AML-193 (cell line): Measurements from ENCODE around the gene ISOC2.

Source experiments
- DNase-seq, 2 experiments: peaks; one replicate each; lab custom pipeline; 2025; lab: John Stamatoyannopoulos, UW

ISOC2 gene

DNA sequence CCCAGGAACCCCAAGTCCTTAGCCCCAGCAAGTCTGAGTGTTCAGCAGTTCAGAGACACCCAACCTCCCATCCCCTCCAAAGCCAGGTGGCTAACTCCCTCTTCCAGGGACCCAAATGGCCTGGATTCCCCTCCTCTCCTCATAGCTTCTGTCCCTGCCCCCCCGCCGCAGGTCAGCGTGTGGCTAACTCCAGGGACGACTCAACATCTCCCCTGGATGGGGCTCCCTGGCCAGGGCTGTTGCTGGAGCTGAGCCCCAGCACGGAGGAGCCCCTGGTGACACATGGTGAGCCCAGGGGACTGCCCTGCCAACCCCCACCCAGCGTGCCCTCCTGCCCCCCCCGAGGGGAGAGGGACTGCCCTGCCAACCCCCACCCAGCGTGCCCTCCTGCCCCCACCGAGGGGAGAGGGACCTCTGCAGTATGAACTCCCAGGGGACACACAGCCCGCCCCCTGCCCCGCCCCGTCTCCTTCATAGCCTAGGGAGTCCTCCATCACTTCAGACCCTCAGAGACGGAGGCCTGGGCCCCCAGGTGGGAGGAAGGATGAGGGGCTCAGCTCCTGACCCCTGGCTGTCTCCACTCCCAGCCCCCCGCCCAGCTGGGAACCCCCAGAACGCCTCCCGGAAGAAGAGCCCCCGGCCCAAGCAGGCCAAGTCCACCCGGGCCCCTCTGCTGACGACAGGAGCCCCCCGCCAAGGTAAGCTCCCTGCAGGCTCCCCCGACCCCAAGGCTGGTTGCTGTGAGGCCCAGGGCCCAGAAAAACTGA is 28.5 kb upstream of the ISOC2 start:
- DNase-seq = no peak

DNA sequence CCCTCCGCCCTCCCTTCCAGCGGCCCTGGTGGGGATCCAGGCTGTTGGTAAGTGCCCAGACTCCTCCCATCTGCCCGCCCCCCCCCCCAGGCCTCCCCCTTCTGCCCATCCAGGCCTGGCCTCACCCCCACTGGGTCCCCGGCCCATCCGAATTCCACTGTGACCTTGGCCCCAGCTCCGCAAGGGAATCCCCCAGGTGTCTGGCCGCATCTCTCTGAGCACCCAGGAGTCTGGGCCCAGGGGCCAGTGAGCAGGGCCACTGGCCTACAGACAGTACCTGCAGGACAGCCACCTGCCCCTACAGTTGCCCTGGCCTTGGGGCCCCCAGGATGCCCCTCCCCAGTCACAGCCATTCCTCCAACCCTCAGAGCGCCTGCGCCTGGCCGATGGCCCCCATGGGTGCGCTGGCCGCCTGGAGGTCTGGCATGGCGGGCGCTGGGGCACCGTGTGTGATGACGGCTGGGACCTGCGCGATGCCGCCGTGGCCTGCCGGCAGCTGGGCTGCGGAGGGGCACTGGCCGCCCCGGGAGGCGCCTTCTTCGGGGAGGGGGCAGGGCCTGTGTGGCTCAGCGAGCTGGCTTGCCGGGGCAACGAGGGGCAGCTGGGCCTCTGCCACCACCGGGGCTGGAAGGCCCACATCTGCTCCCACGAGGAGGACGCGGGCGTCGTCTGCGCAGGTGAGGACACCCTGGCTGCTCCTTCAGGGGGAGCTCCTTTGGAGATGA is 27.7 kb upstream of the ISOC2 start:
- DNase-seq = no peak

DNA sequence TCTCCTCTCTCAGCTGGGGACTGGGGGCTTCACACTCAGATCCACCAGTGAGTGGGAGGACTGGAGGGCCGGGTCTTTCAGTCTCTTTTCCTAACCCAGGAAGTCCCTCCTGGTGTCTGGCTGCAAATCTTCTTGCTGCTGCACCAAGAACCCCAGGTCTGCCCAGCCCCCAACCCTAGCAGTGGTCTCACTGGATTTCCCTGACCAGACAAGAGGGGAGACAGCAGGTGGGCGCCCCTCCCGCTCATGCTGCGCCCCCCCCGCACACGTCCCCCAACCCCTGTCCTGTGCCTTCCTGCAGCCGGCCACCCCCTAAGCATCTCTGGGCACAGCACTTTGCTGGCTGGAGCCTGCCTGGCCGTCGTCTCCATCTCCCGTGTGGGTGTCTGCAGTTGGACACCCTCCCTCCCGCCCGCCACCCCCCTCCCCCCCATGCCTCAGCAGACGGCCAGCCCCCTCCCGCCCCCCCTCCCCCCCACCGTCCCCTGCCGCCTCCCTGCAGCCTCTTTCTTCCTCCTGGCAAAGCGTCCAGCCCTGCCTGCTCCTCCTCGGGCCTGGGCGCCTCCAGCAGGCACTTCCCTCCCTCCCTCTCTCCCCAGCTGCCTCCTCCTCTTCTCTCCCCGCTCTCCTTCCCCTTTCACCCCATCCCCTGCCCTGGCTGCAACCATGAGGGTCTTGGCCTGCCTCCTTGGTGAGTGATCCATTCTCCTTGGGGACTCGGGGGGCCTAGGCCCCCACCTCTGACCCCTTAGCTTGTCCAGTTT is 26.7 kb upstream of the ISOC2 start, which contains the start of gene SSC5D:
Gene SSC5D (plus strand): TSS at position 513 of the 764 bp plus-strand sequence. CDS start 154 bp downstream, at position 667.
- no peak for DNase-seq

DNA sequence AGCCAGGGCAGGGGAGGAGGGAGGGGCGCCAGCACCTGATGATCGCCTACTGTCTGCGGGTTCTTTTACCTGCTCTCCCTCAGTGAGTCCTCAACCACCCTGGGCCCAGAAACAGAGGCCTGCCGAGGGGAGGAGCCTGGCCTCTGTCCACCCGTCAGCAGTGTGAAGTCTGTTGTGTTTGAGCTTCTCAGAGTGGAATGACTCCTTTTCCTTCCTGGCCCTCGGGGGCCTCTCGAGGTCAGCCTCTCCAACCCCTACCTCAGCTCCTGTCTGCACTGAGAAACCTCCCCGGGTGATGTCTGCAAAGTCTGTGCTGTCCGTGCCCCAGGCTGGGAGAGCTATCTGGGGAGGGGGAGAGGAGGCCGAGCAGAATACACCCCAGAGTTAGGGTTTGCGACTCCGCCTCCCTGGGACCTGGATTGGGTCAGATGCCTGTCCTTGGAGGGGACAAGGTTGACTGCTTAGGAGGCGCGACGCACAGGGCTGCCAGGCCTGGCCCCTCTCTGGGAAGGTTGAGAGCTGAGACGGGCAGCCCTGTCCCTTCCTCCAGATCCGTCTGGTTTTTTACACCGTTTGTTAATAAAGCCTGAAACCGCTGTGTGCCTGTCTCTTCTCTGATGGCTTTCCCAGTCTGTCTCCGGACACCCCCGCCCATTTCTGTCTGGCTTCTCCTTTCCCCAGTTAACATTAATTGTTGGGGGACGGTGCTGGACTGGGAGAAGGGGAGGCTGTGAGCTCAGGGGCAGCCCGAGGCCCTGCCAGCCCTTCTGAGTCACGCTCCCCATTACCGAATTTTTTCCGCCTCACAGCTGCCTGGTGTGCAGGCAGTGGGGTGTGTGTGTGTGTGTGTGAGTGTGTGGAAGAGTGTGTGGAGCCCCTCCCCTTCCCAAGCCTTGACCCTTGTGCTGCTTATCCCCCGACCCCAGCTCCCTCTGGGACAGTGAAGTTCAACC is 25.8 kb upstream of the ISOC2 start:
- no peak for DNase-seq

DNA sequence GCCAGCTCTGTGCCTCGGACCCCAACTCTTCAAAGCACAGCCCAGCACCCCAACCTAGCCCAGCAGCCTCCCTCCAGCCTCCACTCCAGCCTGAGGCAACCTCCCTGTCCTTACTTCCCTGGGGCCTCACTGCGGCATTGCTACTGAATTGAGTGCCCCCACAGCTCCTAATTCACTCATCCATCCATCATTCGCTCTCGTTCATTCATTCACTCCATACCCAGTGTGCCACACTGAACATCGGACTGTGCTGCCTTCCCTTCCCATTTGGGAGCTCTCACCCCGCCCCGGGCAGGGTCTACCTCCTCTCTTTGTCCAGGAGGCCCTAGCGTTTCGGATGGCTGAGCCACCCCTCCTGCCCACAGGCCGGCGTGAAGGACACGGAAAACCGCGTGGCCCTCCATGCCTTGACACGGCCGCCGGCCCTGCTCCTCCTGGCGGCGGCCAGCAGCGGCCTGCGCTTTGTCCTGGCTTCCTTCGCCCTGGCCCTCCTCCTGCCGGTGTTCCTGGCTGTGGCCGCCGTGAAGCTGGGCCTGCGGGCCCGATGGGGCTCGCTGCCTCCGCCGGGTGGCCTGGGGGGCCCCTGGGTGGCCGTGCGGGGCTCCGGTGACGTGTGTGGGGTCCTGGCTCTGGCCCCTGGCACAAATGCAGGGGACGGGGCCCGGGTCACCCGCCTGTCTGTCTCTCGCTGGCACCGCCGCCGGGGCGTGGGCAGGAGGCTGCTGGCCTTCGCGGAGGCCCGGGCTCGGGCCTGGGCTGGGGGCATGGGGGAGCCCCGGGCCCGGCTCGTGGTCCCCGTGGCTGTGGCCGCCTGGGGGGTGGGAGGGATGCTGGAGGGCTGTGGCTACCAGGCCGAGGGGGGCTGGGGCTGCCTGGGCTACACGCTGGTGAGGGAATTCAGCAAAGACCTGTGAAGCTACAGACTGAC is 24.9 kb upstream of the ISOC2 start:
- DNase-seq = no peak

DNA sequence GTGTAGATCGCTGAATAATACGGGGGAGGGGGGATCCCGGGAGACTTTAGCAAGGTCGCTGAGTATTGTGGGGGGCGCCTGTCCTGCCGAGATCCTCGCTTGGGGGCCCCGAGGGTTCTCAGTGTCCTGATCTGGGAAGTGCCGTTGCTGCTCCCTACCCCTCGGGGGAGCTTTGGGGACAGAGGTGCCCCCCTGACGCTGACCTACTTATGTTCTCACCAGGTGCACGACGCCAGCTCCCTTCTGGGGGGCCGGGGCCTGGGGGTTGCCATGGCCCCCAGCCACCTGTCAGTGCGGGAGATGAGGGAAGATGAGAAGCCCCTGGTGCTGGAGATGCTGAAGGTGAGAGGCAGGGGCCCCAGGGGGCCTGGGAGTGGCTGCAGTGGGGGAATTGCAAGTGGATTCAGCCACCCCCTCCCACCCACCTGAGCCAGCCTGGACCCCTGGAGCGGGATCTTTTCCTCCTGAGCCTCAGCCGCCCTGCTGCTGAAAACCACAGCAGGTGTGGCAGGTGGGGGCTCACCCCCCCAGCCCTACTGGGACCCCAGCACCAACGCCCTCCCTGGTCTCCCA is 24.1 kb upstream of the ISOC2 start:
- no peak for DNase-seq

DNA sequence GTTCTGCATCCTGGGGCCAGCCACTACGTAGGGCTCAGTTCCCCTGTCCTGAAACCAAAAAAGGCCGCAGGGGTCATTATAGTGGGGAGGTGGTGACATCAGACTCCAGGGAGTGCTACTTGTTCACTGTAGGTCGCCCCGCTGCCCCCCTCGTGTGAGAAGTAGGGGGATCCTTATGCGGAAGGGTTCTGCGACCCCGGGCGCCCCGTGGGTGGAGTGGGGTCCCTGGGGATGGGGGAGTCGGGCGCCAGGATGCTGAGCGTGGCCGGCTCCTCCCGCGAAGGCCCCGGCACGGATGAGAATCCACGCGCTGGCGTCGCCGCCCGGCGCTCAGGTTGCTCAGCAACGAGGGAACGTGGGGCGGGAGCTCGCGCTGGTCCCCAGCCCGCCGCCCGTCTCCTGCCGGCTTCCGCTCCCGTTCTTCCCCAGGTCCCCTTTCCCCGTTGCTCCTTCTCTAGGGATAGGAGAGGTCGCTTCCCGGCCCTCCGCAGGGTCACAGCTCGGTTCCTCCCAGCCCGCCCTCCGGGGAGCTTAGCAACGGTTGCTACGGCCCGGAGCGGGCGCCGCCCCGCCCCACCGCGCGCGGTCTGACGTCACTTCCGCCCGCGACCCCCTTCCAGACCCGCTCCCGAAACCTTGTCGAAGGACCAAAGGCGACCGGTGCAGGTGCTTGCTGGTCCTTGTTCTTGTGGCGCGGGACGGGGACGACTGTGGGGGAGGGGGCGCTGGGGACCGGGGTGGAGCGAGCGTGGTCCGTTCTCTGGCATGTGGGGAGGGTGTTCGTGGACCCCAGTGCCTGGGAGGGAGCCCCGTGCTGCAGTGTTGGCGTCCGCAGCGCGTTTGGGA is 23.4 kb upstream of the ISOC2 start, which contains the start of gene NAT14:
Gene NAT14 (plus strand): TSS at position 596 of the 846 bp plus-strand sequence. CDS start 521 bp downstream, outside the sequence.
- no peak for DNase-seq

DNA sequence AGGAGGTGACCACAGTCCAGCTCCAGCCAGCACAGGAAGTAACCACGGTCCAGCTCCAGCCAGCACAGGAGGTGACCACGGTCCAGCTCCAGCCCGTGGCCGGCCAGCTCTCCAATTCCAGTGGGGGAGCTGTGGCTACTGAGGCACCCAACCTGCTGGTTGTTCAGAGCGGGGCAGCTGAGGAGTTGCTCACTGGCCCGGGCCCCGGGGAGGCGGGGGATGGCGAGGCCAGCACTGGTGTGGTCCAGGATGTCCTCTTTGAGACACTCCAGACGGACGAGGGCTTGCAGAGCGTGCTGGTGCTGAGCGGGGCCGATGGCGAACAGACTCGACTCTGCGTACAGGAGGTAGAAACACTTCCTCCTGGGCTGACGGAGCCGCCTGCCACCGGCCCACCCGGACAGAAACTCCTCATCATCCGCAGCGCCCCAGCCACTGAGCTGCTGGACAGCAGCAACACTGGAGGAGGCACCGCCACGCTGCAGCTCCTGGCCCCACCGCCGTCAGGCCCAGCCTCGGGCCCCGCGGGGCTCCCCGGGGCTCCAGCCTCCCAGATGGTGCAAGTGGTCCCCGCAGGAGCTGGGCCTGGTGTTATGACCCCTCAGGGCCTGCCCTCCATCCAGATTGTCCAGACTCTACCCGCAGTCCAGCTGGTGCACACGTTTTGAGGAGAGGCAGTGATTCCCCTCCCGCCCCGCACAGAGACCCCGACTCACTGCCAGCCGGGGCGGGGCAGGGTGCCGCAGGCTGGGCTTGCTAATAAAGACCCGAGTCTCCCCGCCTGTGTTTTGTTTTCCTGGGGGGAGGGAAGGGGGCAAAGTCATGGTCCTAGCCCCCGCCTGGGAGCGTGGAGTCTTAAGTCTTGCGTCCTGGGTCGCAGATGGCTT is 22.5 kb upstream of the ISOC2 start:
- DNase-seq = no peak

DNA sequence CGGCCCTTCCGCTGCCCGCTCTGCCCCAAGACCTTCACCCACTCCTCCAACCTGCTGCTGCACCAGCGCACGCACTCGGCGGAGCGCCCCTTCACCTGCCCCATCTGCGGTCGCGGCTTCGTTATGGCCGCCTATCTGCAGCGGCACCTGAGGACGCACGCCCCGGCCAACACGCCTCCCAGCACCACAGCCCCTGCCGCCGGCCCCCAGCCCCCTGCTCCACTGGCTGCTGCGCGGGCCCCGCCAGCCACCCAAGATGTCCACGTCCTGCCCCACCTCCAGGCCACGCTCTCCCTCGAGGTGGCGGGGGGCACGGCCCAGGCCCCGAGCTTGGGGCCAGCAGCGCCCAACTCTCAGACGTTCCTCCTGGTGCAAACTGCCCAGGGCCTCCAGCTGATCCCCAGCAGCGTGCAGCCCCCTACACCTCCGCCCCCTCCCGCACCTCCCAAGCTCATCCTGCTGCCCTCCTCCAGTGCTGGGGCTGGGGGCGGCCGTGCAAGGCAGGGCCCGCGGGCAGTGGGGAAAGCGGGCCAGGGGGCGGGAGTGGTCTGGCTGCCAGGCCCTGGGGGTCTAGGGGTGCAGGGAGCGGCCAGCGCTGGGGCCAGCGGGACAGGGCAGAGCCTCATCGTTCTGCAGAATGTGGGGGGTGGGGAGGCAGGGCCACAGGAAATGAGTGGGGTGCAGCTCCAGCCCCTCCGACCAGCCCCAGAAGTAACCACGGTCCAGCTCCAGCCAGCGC is 21.7 kb upstream of the ISOC2 start:
- DNase-seq = no peak

DNA sequence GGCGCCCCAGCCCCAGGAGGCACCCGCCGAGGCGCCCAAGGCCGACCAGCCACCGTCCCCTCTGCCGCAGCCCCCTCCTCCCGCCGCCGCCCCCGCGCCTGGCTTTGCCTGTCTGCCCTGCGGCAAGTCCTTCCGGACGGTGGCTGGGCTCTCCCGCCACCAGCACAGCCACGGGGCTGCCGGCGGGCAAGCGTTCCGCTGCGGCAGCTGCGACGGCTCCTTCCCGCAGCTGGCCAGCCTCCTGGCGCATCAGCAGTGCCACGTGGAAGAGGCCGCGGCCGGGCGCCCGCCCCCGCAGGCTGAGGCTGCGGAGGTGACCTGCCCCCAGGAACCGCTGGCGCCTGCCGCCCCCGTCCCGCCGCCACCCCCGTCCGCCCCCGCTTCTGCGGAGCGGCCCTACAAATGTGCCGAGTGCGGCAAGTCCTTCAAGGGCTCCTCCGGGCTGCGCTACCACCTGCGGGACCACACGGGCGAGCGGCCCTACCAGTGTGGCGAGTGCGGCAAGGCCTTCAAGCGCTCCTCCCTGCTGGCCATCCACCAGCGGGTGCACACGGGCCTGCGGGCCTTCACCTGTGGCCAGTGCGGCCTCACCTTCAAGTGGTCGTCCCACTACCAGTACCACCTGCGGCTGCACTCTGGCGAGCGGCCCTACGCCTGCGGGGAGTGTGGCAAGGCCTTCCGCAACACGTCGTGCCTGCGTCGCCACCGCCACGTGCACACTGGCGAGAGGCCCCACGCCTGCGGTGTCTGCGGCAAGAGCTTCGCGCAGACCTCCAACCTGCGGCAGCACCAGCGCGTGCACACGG is 20.9 kb upstream of the ISOC2 start:
- DNase-seq = no peak

DNA sequence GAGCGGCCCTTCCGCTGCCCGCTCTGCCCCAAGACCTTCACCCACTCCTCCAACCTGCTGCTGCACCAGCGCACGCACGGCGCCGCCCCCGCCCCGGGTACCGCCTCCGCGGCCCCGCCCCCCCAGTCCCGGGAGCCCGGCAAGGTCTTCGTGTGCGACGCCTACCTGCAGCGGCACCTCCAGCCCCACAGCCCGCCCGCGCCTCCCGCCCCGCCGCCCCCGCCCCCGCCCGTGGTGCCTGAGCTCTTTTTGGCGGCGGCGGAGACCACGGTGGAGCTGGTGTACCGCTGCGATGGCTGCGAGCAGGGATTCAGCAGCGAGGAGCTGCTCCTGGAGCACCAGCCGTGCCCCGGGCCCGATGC is 20.3 kb upstream of the ISOC2 start:
- no peak for DNase-seq

DNA sequence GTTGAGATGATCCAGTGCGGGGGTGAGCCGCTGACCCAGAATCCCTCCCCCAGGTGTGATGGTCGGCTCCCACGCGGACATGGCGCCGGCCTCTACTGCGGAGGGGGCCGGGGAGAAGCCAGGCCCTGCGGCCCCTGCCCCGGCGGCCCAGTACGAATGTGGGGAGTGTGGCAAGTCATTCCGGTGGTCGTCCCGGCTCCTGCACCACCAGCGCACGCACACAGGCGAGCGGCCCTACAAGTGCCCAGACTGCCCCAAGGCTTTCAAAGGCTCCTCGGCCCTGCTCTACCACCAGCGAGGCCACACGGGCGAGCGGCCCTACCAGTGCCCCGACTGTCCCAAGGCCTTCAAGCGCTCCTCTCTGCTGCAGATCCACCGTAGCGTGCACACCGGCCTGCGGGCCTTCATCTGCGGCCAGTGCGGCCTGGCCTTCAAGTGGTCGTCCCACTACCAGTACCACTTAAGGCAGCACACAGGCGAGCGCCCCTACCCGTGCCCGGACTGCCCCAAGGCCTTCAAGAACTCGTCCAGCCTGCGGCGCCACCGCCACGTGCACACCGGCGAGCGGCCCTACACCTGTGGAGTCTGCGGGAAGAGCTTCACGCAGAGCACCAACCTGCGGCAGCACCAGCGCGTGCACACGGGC is 19.8 kb upstream of the ISOC2 start:
- DNase-seq = no peak

DNA sequence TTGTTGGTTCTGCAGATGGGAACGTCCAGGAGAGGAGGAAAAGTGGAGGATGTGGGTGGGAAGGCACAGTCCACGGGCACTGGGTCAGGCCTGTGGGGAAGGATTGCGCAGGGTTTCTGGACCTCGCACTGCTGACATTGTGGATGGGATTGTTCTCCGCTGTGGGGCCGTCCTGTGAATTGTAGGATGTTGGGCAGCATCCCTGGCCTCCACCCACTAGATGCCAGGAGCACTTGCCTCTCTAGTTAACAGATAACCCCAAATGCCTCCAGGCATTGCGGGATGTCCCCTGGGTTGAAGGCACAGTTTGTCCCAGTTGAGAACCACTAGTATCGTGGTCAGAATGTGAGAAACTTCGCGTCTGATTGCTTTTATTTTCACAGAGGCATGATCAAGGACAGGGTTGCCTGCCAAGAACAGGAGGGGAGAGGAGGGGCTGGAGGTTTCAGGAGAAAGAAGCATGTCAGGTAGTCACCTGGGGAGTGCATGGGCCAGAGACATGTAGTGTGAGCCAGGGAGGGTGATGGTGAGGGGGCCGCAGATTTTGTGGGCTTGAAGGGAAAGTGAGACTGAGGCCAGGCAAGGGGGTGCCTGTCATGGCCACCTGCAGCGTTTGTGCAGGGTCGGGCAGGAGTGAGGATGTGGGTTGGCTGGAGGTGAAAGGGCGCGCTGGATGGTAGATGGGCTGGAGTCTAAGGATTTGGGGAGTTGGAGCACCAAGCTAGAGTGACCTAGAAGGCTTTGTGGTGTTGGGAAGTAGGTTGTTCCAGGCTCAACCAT is 18.2 kb upstream of the ISOC2 start:
- no peak for DNase-seq

DNA sequence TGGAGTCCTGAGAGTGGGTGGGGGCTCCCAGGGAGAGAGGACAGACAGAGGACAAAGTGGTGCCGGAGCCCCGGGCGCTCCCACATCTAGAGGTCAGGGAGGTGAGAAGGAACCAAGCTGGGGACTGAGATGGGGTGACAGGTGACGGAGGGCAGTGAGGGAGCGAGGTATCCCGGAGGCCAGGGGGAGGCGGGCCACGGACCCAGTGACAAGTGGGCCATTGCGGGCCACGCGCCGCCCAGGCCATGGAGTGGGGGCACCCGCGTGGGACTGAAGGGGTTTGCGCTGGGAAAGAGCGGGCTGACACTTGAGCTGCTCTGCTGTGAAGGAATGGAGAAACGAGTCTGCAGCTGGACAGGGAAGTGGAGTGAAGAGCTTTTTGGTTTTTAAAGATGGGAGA is 17.6 kb upstream of the ISOC2 start:
- no peak for DNase-seq

DNA sequence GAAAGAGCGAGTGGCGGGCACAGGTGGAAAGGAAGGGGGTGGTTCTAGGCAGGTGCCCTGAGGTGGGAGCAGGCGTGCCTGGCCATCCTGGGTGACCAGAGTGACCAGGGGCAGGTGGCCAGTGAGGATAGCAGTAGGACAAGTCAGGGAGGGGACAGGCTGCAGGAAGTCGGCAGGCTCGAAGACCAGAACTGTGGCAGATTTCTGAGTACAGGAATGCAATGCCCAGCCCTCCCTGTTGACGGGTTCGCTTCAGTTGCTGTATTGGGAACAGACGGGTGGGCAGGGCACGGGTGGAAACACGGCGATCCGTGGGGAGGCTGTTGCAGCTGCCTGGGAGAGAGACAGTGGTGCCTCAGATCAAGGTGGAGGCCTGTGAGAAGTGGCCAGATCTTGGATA is 16.9 kb upstream of the ISOC2 start:
- DNase-seq = no peak
